Esophagus muscularis mucosa (tissue), 4 donors: ENCODE measurements around the gene FNBP1. TPM values are rescaled to one million over a fixed set of nuclear protein-coding genes. Genes with fewer than 3 reads are reported as not detected.
"Not testable (repeated sequence)": the region's sequence is repeated elsewhere in the genome, so short reads cannot be mapped to it uniquely, and the experiment has no call there.

ENCODE experiments used
- DNase-seq: peaks from one replicate; pipeline ENCODE4 v3.0.0-alpha.2; 2017; ENCODE audit errors: extremely low spot score
- H3K27ac ChIP-seq, 4 donors: fragments of 200-600 bp; sonication (generic); replicated peaks in 1 of 4; 1 replicate in 3 of 4; 2 replicates in 1 of 4; pipeline ENCODE4 v1.5.1; 2016 to 2019; ENCODE audit warnings: mild to moderate bottlenecking in 1 of 4
- H3K27me3 ChIP-seq, 4 donors: fragments of 200-600 bp; sonication (generic); one replicate each; pipeline versions ENCODE4 v1.5.1 to v1.6.0; 2016 to 2019
- H3K36me3 ChIP-seq, 4 donors: fragments of 200-600 bp; sonication (generic); one replicate each; pipeline ENCODE4 v1.5.1; 2016 to 2019
- H3K4me1 ChIP-seq, 4 donors: fragments of 200-600 bp; sonication (generic); one replicate each; pipeline ENCODE4 v1.5.1; 2016 to 2019
- H3K4me3 ChIP-seq, 4 donors: fragments of 200-600 bp; sonication (generic); 1 replicate in 2 of 4; 2 replicates in 2 of 4; pipeline ENCODE4 v1.5.1; 2016 to 2019; ENCODE audit warnings: mild to moderate bottlenecking in 4 of 4, moderate library complexity in 1 of 4
- H3K9me3 ChIP-seq, 4 donors: fragments of 200-600 bp; sonication (generic); 1 replicate in 3 of 4; 2 replicates in 1 of 4; pipeline ENCODE4 v1.5.1; 2016 to 2019
- CTCF ChIP-seq, 3 experiments: fragments of 200-600 bp in 2 of 3; fragments of 450-650 bp in 1 of 3; sonication (generic) in 2 of 3; IDR thresholded peaks; one replicate each; pipeline ENCODE4 v1.5.1; 2017 to 2019; ENCODE audit warnings: antibody characterized with exemption in 3 of 3, mild to moderate bottlenecking in 2 of 3, moderate library complexity in 1 of 3
- EP300 ChIP-seq: sonication (generic); formaldehyde crosslinking; IDR thresholded peaks from one replicate; pipeline ENCODE4 v1.6.1; 2017; ENCODE audit warnings: antibody characterized with exemption
- POLR2A ChIP-seq: fragments of 450-650 bp; IDR thresholded peaks from one replicate; pipeline ENCODE4 v1.6.1; 2017; ENCODE audit warnings: antibody characterized with exemption, moderate library complexity, mild to moderate bottlenecking, low read depth
- POLR2AphosphoS5 ChIP-seq, 2 donors: sonication (generic); formaldehyde crosslinking; IDR thresholded peaks; one replicate each; pipeline ENCODE4 v1.6.1; 2017; ENCODE audit warnings: antibody characterized with exemption in 2 of 2
- WGBS: methylation state at CpG from one replicate; pipeline ENCODE4 v1.1.5; 2018; 5-methylcytosine and 5-hydroxymethylcytosine counted together
- intact Hi-C: fragments of 100-400 bp; cut with DNase I; formaldehyde crosslinking; loops from one replicate; pipeline ENCODE4 v1.15.1; 2023
- total RNA-seq, 4 donors: library from RNA; depleted of rRNA; stranded (reverse); fragments of >200 nt; gene quantifications; one replicate each; pipeline versions ENCODE4 v1.1.0 to v1.2.1, GENCODE V29; 2016

Gene FNBP1
- total RNA-seq, 4 donors from 2014 or later, result 177 to 317 (median 254) TPM

- intact Hi-C loops, result no loop called here
- WGBS, result 88% methylated on average over 5 of the region's 5 CpGs
- H3K27ac ChIP-seq, result peak overlapping the region in 3 of 4 donors; percentile 28 to 33 (median 30)
- no peaks in the 10 kb centered on the region for H3K9me3 ChIP-seq
- peaks cover 0 to 20% (median 2%) of the 10 kb centered on the region in 4 donors for H3K36me3 ChIP-seq
- no peak for DNase-seq
- no peak overlapping the region for H3K4me3 ChIP-seq
- H3K4me1 ChIP-seq, result peaks cover 5 to 76% (median 70%) of the 10 kb centered on the region in 4 donors
- H3K27me3 ChIP-seq, result no peaks in the 10 kb centered on the region
- TF ChIP-seq POLR2AphosphoS5 (IDR thresholded peaks at IDR 0.05) (no peak), CTCF (IDR thresholded peaks at IDR 0.05) (no peak), EP300 (no peak), POLR2A (no peak)
Observed at GRCh38 chr9:130002320-130002719, 40.7 kb downstream of the FNBP1 start.

- intact Hi-C loops, result no loop called here
- peak overlapping the region in 2 of 4 donors; percentile 11 to 25 for H3K27ac ChIP-seq
- H3K4me3 ChIP-seq, result no peak overlapping the region
- peaks cover 7 to 81% (median 71%) of the 10 kb centered on the region in 4 donors for H3K4me1 ChIP-seq
- H3K27me3 ChIP-seq, result no peaks in the 10 kb centered on the region
- no peaks in the 10 kb centered on the region for H3K9me3 ChIP-seq
- 69% methylated on average over 7 of the region's 7 CpGs for WGBS
- no peak for DNase-seq
- TF ChIP-seq POLR2AphosphoS5 (IDR thresholded peaks at IDR 0.05) (no peak), CTCF (IDR thresholded peaks at IDR 0.05) (no peak), EP300 (no peak)
- peaks cover 0 to 15% (median 2%) of the 10 kb centered on the region in 4 donors for H3K36me3 ChIP-seq
Observed at GRCh38 chr9:130001190-130001589, 41.8 kb downstream of the FNBP1 start.

- peaks cover 16 to 92% (median 79%) of the 10 kb centered on the region in 4 donors for H3K4me1 ChIP-seq
- intact Hi-C loops, result no loop called here
Observed at GRCh38 chr9:129999141-129999510, 43.9 kb downstream of the FNBP1 start.

GRCh38 chr9:129998491-129999140, 44.4 kb downstream of the FNBP1 start:
- Histone ChIP-seq H3K9me3 (no peaks in the 10 kb centered on the region), H3K4me1 (peaks cover 16 to 92% (median 81%) of the 10 kb centered on the region in 4 donors), H3K4me3 (no peak overlapping the region), H3K27ac (peak overlapping the region; percentile 49 to 81 (median 68)), H3K27me3 (no peaks in the 10 kb centered on the region), H3K36me3 (peaks cover 0 to 23% (median 6%) of the 10 kb centered on the region in 4 donors)
- WGBS, result 46% methylated on average over 5 of the region's 5 CpGs
- TF ChIP-seq POLR2A, result no peak
- no peak for TF ChIP-seq CTCF (IDR thresholded peaks at IDR 0.05)
- no peak for TF ChIP-seq POLR2AphosphoS5 (IDR thresholded peaks at IDR 0.05)
- DNase-seq, result no peak
- intact Hi-C loops, result no loop called here

More at GRCh38 chr9:129999141-129999510, 43.9 kb downstream of the FNBP1 start:
- no peak overlapping the region for H3K4me3 ChIP-seq
- no peaks in the 10 kb centered on the region for H3K9me3 ChIP-seq
- no peaks in the 10 kb centered on the region for H3K27me3 ChIP-seq
- peak overlapping the region; percentile 49 to 81 (median 68) for H3K27ac ChIP-seq
- peaks cover 0 to 17% (median 3%) of the 10 kb centered on the region in 4 donors for H3K36me3 ChIP-seq
- TF ChIP-seq POLR2AphosphoS5 (IDR thresholded peaks at IDR 0.05) (no peak), EP300 (no peak), POLR2A (no peak), CTCF (IDR thresholded peaks at IDR 0.05) (no peak)
- 61% methylated on average over 5 of the region's 5 CpGs for WGBS
- no peak for DNase-seq

GRCh38 chr9:129997706-129998105, 45.3 kb downstream of the FNBP1 start:
- H3K4me3 ChIP-seq, H3K9me3 ChIP-seq, DNase-seq, H3K27me3 ChIP-seq, intact Hi-C loops: not testable (repeated sequence)
- H3K4me1 ChIP-seq, result peaks cover 16 to 91% (median 82%) of the 10 kb centered on the region in 4 donors
- peak overlapping the region; percentile 71 to 81 (median 80) for H3K27ac ChIP-seq
- 89% methylated on average over 3 of the region's 3 CpGs for WGBS
- H3K36me3 ChIP-seq, result peaks cover 0 to 20% (median 6%) of the 10 kb centered on the region in 4 donors
